IPS-NIHi7 (cell line): ENCODE measurements around the gene AOAH.
A peak's percentile ranks its signal among the peaks of the same experiment; 100 is the strongest.
"Not testable (repeated sequence)": the region's sequence is repeated elsewhere in the genome, so short reads cannot be mapped to it uniquely, and the experiment has no call there.

ENCODE experiments used
- DNase-seq: peaks from one replicate; pipeline ENCODE4 v3.0.0; 2012; ENCODE audit warnings: mixed read lengths; ENCODE audit errors: extremely low spot score

Gene AOAH

GRCh38 chr7:36507475-36508440 is 216.5 kb downstream of the AOAH start:
- no peak for DNase-seq

DNA sequence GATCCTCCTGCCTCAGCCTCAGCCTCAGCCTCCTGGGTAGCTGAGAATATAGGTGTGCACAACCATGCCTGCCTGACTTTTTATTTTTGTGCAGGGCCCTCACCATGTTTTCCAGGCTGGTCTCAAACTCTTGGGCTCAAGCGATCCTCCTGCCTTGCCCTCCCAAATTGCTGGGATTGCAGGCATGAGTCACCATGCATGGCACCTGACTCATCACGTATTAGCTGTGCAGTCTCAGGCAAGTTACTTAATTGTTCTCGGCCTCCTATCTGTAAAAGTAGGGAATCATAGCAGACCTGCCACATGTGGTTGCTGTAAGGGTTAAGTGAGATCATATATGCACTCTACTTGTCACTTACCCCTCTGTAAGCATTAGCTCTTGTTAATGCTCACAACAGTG is 217.5 kb downstream of the AOAH start:
- DNase-seq, result no peak

GRCh38 chr7:36506130-36506798 is 218.0 kb downstream of the AOAH start:
- no peak for DNase-seq

GRCh38 chr7:36504617-36505016 is 219.7 kb downstream of the AOAH start:
- DNase-seq, result not testable (repeated sequence)

- DNase-seq, result not testable (repeated sequence)
These were observed 220.1 kb downstream of the AOAH start for GRCh38 chr7:36504216-36504615.

- DNase-seq, result no peak
These were observed 226.5 kb downstream of the AOAH start for GRCh38 chr7:36497775-36498174.

DNA sequence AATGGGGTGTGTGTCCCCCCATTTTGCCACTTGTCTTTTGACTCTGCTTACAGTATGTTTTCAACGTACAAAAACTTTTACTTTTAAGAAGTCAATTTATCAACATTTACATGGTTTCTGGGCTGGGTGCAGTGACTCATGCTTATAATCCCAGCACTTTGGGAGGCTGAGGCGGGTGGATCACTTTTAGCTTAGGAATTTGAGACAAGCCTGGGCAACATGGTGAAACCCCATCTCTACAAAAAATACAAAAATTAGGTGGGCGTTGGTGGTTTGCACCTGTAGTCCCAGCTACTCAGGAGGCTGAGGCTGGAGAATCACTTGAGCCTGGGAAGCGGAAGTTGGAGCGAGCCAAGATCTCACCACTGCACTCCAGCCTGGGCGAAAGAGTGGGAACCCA is 227.1 kb downstream of the AOAH start:
- DNase-seq, result not testable (repeated sequence)

GRCh38 chr7:36496576-36496975 is 227.7 kb downstream of the AOAH start:
- DNase-seq, result no peak

DNA sequence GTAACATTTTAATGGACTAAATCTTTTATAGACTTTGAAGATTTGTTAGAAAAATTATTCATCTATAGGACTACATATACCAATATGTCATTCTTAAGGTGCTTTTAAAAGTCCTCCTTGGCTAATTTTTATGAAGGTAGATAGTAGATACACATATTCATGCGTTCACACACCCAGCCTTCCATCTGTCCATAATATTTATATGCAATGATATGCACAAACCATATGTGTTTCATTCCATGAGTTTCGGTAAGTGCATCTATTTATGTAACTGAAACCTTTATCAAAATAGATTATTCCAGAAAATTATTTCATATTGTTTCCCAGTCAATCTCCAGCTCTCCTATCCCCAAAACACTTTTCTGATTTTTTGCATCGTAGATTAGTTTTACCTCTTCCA is 233.0 kb downstream of the AOAH start:
- no peak for DNase-seq

DNA sequence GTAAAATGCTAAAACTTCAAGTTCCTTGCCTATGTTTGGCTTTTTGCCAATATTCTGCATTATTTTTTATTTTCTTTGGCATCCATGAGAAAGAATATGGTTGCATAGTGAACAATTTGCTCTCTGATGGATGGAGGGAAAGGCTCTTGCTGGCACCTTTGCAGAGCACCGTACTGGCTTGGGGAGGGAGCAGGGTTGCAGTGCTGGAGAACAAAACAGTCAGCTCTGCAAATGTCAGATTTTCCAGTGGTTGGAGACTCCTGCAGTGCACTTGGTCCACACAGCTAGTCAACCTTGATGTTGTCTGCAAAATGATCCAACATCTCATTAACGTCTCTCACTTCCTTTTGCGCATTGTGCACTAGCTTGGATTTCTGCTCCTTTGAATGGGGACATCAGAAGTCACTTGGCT is 233.9 kb downstream of the AOAH start:
- no peak for DNase-seq

GRCh38 chr7:36488672-36489071 is 235.6 kb downstream of the AOAH start:
- DNase-seq, result not testable (repeated sequence)

DNA sequence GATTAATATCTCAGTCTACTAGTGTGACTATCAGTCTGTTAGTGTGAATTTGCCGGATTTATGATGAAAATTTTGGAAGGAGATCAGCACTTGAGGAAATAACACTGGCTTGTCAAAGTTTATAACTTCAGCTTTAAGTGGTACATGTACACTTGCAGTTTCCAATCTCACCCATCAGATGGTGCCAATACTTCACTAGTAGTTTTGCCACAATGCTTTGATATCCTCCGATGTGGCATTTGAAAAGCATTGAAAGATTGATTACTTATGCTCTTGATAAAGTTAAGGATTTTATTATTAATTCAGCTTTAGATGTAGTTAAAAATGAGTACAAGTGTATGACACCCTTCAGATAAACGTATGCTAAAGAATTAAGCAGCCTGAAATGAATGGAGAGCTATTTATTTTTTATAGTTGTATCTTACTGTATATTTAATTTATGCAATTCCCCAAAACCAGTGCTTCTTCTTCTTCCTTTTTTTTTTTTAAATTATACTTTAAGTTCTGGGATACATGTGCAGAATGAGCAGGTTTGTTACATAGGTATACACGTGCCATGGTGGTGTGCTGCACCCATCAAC is 236.4 kb downstream of the AOAH start:
- no peak for DNase-seq

- DNase-seq, result no peak
These were observed 238.0 kb downstream of the AOAH start for GRCh38 chr7:36486336-36486735.

DNA sequence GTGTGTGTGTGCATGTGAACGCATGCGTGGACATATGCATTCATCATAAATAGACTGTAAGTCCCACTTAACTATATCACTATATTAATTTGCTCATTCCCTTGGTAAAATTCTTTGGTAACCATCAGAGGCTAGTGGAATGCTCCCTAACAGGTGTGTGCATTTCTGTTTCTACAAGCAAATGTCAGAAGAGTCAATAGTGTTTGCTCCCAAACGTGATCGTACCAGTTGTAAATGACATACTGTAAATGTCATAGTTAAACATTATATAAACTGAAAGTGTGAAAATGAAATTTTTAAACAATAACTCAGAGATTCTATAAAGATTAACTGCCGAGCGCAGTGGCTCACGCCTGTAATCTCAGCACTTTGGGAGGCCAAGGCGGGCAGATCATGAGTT is 240.0 kb downstream of the AOAH start:
- DNase-seq, result no peak

DNA sequence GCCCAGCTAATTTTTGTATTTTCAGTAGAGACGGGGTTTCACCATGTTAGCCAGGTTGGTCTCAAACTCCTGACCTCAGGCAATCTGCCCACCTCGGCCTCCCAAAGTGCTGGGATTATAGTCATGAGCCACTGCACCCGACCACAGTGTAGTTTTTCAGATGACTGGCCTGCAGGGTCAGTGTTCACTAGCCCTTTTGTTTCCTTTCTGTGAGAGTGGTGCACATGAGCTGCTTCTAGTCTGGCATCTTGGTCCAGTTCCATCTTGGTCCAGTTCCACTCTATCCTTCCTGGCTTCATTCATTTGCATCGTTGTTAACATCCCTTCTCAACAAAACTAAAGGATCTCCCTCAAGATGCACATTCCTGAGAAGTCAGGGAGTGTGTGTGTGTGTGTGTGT is 240.4 kb downstream of the AOAH start:
- DNase-seq, result not testable (repeated sequence)

DNA sequence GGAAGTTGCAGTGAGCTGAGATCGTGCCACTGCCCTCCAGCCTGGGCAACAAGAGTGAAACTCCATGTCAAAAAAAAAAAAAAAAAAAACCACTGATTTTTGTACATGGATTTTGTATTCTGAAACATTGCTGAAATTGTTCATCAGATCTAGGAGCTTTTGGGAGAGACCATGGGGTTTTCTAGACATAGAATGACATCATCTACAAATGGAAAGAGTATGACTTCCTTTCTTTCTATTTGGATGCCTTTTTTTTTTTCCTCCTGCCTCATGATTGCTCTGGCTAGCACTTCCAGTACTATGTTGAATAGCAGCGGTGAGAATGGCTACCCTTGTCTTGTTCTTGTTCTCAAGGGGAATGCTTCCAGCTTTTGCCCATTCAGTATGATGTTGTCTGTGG is 245.5 kb downstream of the AOAH start:
- DNase-seq, result no peak

DNA sequence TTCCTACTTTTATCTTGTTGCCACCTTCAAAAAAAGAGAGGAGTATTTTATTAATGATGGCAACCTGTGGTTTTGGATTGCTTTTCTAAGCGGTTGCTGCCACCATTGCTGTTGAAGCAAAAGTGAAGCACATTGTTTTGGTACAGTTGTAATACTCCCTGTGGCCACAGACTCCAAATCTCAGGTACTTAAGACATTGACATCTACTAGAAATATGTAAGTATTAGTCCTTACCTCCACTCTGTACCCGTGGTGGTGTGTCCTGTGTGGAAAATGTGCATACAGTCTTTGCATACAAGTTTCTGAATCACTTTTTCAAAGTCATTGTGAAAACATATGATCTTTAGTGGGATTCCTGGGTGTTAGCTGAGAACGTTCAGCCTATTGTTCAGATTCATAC is 248.9 kb downstream of the AOAH start:
- DNase-seq, result no peak

DNA sequence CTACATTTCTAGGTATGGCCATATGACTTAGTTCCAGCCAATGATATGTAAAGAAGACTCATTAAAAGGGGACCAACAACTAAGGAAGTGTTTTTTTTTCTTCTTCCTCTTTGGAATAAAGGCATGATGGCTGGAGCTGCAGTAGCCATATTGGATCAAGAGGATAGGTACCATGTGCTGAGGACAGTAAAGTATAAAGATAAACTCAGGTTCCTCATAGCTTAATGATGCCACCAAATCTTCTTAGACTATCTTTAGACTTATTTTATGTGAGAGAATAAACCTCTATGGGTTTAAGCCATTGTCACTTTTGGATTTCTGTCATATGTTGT is 249.3 kb downstream of the AOAH start:
- DNase-seq, result no peak

GRCh38 chr7:36474283-36475010 is 249.8 kb downstream of the AOAH start:
- no peak for DNase-seq

DNA sequence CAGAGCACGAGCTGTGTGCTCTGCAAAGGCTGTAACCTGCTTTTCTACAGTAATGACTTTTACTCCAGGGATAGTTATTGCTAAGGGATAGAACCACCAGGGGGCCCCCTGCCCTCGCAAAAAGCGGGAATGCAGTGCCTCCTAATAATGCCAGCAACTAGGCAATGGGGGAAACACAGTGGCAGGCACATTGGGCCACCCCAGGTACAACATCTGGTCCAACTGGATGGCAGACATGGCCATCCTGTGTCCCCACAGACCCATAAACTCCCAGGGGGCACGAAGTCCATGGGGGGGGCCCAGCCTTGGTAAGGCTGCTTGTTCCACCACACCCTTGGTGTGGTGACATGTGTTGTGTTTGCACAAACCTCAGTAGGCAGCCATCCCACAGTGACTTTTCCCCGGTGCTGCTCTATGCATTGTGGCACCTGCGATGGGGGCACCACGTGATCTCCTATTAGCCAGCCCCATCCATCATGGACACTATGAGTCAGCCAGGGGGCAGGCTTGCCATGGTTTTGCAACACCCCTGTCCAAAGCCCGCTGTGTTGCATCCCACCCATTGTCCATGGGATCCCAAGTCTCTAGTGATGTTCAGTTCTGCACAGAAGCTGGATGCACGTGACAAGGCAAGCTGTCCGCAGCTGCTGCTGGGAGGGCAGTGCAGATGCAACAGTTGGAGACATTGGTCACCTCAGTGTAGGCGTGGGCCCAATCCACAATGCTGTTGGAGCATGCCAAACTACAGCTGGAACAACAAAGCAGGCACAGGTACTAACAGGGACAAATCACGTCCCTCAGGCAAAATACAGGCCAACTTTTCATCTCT is 250.6 kb downstream of the AOAH start:
- DNase-seq, result peak; percentile 74

GRCh38 chr7:36472141-36472729 is 252.1 kb downstream of the AOAH start:
- no peak for DNase-seq
